RPMI7951 (cell line): Measurements from ENCODE around the gene PGAP2. TPM values are rescaled to one million over a fixed set of nuclear protein-coding genes. Genes with fewer than 3 reads are reported as not detected.
A peak's percentile ranks its signal among the peaks of the same experiment; 100 is the strongest.
"Not testable (repeated sequence)": the region's sequence is repeated elsewhere in the genome, so short reads cannot be mapped to it uniquely, and the experiment has no call there.

ENCODE experiments used
- DNase-seq: peaks from one replicate; pipeline ENCODE4 v3.0.0-alpha.2; 2012; ENCODE audit warnings: low read depth
- total RNA-seq: library from RNA; depleted of rRNA; stranded (reverse); fragments of >200 nt; shearing (Covaris generic); gene quantifications from 2 replicates; pipeline ENCODE4 v1.2.3, GENCODE V29; 2014; rRNA removed

Gene PGAP2
- total RNA-seq, 1 experiment from 2014 or later = 9.0 TPM

DNA sequence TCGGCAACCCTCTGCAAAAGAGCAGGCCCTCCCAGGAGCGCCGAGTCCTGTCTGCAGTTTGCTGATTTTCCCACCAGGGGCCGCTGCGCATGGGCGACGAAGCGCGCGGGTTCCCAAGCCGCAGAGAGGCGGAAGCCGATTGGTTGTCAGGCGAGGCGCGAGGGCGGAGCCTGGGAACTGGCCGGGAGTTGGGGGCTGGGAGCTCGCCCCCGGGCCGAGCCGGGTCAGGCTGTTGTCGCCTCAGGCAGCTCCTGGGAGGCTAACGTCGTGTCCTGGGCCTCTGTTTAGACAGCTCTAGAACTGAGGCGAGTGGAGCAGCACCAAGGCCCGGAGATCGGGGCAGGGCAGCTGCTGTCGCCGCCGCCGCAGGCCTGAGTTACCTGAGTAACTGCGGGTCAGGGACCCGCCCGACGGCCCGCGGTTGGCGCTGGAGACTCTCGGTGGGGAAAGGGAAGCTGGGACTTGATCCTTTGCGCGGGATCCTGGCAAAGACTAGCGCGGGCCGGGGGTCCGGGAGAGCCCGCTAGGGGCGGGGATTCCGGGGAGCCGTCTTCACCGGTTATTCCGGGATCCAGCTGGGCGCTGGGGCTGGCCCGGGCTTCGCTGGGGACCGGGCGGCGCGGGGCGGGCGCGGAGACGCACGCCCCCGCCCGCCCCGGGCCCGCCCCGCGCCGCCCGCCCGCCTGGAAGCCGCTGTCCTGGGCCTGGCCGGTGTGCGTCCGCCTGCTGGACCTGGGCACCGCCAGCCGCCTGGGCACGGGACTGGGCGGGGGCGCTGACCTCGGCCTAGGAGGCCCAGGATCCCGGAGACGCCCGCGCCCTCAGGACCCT is 46.8 kb downstream of the PGAP2 start, which contains the start of gene STIM1:
TSS of gene STIM1 (plus strand) at position 688 of the 831 bp plus-strand sequence. CDS start 607 bp downstream, outside the sequence.
- peak; percentile 84 for DNase-seq

DNA sequence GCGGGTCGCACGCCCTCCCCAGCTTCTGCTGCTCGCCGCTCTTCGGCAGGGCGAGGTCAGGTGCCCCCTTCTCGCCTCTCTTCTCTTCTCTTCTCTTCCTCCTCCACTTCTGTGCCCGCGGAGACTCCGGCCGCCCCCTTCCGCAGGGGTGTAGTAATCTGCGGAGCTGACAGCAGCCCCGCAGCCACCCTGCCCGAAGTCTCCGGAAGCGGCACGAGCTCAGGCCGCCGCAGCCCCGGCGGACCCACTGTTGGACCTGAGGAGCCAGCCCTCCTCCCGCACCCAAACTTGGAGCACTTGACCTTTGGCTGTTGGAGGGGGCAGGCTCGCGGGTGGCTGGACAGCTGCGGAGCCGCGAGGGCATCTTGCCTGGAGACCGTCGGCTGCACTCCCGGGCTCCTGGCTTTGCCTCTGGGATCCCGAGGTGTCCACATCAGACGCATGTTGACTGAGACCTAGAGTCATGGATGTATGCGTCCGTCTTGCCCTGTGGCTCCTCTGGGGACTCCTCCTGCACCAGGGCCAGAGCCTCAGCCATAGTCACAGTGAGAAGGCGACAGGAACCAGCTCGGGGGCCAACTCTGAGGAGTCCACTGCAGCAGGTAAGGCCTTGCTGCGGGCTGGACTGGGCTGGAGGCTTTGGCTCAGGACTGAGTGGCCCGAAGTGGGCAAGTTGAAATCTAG is 47.6 kb downstream of the PGAP2 start:
- DNase-seq = peak; percentile 42

DNA sequence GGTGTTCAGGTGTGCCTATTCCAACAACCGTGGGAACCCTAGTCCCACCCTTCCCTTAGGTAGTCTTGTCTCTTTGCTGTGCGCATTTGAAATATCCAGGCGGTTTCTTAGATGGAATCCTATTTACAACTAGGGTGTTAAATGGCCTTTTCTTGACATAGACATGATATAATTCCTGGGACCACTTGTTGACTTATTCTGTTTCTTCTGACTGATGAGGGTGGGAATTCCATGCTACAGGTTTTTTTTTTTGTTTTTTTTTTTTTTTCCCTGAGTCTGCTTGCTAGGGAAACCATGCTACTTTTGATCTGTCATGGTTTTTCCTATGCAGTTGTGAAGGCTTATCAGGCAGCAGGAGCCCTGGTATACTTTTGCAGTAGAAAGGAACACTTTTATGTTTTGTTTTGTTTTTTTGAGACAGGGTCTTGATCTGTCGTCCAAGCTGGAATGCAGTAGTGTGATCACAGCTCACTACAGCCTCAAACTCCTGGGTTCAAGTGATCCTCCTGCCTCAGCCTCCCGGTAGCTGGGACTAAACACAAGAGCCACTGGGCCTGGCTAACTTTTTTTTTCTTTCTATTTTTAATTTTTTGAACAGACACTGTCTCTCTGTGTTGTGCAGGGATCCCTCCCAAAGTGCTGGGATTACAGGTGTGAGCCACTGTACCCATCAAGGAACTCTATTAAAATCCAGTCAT is 48.6 kb downstream of the PGAP2 start:
- no peak for DNase-seq

DNA sequence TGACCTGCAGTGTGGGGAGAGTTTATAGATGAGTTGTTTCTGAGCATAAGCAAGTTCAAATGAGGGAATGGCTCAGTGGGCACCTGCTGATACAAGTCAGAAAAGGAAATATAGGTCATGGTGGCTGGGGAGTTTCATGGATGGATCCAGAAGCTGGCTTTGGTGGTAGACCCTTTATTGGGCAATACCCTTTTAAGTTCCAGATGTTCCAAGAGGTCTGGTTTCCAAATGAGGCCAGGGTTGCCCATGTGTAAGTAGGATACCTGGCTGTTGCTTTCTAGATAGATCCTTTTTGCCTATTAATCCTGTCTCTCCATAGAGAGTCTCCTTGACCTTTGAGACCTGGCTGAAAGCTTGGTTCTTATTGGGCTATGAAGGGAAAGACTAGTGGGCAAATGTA is 49.3 kb downstream of the PGAP2 start:
- no peak for DNase-seq

DNA sequence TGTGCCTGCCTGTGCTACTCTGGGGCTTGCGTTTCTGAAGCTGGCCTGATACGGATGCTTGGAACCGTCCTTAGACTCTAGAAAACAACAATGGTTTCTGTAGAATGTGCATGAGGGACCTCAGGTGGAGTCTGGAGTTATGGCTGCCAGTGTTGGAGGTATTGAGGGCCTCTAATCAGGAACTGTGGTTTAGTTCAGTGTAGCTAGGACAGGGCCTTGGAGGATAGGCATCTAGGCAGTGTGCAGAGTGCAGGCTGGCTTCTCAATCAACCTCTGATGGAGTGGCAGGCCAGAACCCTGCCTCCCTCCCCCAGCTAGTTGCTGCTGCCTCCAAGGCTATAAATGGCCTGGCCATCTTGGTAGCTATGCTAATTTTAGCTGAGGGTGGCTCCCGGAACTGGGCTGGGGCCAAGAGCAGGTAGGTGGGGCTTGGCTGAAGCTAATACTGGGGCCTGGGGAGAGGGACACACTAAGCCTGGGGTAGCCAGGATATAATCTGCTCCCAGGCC is 51.1 kb downstream of the PGAP2 start:
- DNase-seq = no peak

DNA sequence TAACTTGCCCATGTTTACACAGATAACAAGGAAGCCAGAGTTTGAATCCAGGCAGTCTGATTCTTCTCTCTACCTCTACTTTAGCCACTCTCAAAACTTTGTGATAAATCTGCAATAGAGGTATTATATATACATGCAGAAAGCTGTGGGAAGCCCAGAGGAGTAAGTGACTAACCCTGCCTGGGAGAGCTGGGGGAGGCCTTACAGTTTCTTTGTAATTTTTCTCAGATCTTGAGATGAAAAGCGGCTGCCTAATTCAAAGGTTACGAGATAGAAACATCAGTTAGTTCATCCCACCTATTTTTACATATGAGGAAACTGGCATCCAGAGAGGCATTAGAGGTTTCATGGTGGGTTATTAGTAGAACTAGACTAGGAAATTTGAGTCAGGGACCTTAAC is 52.0 kb downstream of the PGAP2 start:
- no peak for DNase-seq

DNA sequence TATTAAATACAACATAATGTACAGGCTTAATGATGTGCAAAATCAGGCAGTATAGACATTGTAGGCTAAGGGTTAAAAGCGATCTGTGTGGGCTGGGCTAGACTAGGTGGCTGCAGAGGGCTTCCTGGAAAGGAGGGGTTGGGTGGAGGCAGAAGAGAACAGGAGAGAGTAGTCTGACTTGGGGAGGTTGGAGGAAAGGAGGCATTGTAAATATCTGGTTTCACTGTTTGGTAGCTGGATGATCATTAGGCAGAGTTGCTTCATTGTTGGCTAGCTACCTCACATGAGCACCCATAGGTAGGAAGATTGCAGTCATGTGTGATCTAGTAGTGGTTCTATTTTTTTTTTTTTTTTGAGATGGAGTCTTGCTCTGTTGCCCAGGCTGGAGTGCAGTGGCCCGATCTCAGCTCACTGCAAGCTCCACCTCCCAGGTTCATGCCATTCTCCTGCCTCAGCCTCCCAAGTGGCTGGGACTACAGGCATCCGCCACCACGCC is 52.6 kb downstream of the PGAP2 start:
- not testable (repeated sequence) for DNase-seq

DNA sequence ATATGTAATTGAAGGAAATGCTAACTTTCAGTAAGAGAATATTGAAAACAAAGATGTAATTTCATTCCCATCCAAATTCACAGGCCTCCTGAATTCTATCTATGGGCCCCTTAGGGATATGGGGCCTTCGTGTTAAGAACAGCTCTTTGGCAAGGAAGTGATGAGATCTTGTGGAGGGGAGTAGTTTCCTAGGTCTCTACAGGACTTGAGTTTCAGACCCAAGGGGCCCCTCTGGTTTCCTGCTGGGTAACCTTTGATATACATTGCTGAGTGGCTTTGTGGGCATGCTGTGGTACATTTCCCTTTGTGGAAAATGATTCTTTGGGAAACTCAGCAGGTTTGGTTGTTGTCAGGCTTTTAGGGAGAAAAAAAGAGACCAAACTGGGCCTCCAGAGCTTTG is 53.3 kb downstream of the PGAP2 start:
- no peak for DNase-seq

DNA sequence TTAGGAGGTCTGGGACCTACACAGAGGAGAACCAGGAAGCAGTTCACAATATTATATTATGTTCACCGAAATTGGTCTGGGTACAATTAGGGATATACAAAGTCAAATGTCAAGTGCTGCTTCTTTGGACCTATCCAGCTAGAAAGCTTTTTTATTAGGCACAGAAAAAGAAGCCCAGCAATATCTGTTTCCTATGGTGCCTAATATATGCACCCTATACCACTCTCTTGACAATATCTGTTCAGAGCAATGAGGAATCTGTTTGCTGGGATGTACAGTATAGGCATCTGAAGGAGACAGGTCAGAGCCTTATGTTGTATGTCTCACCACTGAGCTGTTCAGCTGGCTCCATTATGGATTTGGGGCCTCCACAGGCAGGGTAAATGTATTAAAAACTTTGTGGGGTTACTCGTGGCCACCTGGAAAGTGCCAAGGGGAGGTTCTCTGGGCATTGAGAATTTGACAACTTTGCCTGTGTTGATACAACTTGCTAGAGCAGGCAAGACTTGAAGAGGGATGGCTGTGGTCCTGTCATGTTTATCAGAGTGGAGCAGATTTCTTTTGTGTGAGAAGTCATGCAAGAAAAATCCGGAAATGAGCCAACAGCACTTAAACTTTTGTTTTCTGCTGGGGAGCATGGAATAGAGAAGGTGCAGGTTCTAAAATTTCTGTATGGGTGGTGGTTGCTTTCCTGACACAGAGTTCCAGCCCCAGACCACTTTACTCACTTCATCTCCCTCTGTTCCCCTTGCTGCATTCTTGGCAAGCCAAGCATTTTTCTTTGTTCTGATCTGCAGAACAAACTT is 57.2 kb downstream of the PGAP2 start:
- peak; percentile 32 for DNase-seq

DNA sequence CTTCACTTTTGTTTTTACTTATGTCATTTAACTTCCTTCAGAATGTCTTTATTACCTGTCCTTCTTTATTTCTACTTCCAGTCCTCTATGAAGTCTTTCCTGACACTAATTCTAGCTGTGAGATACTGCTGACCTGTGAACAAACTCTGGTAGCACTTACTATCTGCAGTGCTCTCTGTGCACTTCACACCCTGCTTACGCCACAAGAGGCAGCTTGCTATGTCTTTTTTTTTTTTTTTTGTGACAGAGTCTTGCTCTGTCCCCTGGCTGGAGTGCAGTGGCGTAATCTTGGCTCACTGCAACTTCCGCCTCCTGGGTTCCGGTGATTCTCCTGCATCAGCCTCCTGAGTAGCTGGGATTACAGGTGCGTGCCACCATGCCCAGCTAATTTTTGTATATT is 57.8 kb downstream of the PGAP2 start:
- no peak for DNase-seq

DNA sequence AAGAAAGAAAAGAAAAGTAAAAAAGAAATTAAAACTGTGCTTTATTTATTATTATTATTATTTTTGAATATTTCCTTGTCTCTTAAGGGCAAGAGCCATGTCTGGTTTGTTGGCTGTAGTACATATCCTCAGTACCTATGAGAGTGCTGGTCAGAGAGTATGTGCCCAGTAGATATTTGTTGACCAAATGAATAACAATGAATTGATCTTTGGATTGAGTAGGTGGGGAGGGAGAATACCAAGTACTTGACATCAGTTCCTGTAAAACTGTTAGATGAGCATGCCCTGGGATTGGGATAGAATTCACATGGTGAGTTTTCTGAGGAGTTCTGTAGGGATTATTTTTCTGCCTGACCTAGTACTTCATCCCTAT is 58.5 kb downstream of the PGAP2 start:
- DNase-seq = no peak

DNA sequence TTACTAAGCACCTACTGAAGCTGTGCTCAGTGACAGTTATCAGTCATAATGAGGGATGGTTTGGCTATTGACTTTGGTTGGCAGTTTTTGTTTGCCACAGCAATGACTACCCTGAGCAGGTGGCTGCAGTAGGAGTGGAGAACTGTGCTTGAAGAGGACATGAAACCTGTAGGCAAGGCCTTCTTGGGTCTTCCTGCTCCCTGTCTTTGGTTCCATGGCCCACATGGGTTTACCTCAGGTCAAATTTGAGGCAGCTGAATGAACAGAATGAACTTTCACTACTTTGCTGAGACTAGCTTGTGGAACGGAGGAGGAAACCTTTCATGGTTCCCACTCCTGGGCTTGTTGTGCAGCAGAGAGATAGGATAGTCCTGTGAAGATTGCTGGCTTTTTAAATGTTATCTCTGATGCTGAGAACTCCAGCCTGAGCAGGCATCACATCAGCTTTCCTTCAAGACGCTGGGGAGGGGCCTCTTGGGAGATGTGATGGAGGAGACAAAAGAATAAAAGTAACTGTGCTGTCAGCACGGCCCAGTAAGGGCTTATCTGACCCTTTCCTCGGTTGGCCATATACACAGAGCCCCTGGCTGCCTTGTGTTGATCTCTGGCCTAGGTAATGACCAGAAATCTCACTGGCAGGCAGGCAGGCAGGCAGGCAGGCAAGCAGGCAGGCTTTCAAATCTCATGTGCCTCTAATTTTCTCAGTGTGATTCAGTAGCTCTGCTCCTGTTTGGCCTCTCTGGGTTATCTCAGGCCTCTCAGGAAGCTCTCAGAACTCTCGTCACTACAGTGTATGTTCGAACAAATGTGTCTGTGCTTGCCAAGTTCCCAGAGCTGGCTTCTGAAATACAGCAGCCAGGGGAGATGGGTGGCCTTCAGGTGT is 59.1 kb downstream of the PGAP2 start:
- DNase-seq = no peak

DNA sequence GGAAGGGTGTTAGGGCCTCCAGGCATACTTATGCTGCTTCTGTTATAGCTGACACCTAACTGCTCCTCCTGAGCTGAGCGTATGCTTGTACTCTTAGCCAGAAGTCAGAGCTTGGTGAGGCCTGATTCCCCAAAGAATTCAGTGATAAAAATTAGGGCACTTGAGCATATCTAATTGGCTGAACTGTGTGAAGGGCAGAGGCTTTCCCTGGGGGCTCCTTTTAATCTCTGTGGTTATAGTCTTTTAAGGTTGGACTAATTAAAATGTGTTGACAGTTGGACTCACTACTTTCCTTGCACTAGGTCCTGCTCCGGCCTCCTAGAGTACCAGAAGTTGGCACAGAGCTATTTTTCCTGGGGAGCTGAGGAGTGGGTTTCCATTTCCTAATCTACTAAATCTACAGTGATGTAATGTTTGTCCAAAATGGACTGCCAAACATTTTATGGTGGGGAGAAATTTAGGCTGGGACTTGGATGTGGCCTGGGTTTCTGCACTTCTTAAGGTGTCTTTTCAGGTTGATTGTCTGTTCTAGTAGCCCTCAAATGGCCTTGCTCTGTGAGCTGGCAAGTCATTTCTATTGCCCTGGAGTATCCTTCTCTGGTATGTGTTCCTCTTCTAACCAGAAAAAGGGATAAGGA is 65.5 kb downstream of the PGAP2 start:
- no peak for DNase-seq

Other genes starting within 250 kb of the PGAP2 start
- not detected in 2 replicates for gene ART5, start 166.6 kb upstream of the PGAP2 start, total RNA-seq
- gene ART1, start 163.4 kb upstream of the PGAP2 start, total RNA-seq = not detected in 2 replicates
- 0.20 and 0.36 TPM in 2 replicates for gene CHRNA10, start 137.2 kb upstream of the PGAP2 start, total RNA-seq
- 77.0 and 97.9 TPM in 2 replicates for gene NUP98, start 11.0 kb upstream of the PGAP2 start, total RNA-seq
- gene RHOG, start 32.4 kb downstream of the PGAP2 start, total RNA-seq = 26.3 and 27.8 TPM in 2 replicates
- 13.8 and 14.5 TPM in 2 replicates for gene STIM1, start 47.1 kb downstream of the PGAP2 start, total RNA-seq